Activated CD4-positive, alpha-beta T cell treated with anti-CD3 and anti-CD28 coated beads, Interleukin-2, amount 10 ng/mL, durations not matched to agents 7 days and 5 days (primary cell): ENCODE results near the gene CLCN4. TPM values are rescaled to one million over a fixed set of nuclear protein-coding genes. Genes with fewer than 3 reads are reported as not detected.

ENCODE experiments used
- CTCF ChIA-PET: fragments of 350-600 bp; sonication (Branson Sonifier 250); formaldehyde crosslinking; loops from one replicate; lab custom pipeline; 2021; ENCODE audit warnings: antibody characterized with exemption; lab: Charles Lee
- POLR2A ChIA-PET: fragments of 350-600 bp; sonication (Branson Sonifier 250); formaldehyde crosslinking; loops from one replicate; lab custom pipeline; 2021; ENCODE audit warnings: antibody characterized with exemption; lab: Charles Lee
- DNase-seq: peaks from one replicate; pipeline ENCODE4 v3.0.0-alpha.2; 2020
- H3K27ac Mint-ChIP-seq: one replicate; pipeline ENCODE4 v1.8.0; 2021; ENCODE audit warnings: mild to moderate bottlenecking, moderate library complexity, mixed read lengths
- H3K27me3 Mint-ChIP-seq: one replicate; pipeline ENCODE4 v1.8.0; 2021; ENCODE audit warnings: mixed read lengths
- H3K36me3 Mint-ChIP-seq: one replicate; pipeline ENCODE4 v1.8.0; 2021; ENCODE audit warnings: low read depth, mixed read lengths
- H3K4me1 Mint-ChIP-seq: one replicate; pipeline ENCODE4 v1.8.0; 2021; ENCODE audit warnings: mixed read lengths
- H3K4me3 Mint-ChIP-seq: one replicate; pipeline ENCODE4 v1.8.0; 2021; ENCODE audit warnings: mild to moderate bottlenecking, moderate library complexity, mixed read lengths
- H3K9me3 Mint-ChIP-seq: one replicate; pipeline ENCODE4 v1.8.0; 2021; ENCODE audit warnings: mixed read lengths
- total RNA-seq, 2 experiments: library from RNA; stranded (reverse); gene quantifications; one replicate each; pipeline ENCODE4 v1.2.3, GENCODE V29; 2021

CLCN4 gene
- total RNA-seq, 2 experiments from 2014 or later, result not detected

DNA sequence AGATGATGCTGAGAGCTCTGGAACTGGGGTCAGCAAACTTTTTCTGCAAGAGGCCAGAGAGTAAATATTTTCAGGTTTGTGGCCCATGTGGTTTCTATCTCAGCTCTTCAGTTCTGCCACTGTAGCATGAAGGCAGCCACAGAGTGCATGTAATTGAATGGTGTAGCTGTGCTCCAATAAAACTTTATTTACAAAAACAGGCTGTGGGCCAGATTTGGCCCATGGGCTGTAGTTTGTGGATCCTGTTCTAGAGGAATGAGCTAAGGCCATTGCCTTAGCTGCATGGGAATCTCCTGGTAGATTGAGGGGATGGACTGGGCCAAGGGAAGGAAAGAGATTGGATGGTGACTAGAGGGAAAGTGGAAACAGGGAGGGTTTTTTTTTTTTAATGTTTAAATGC, 36.8 kb downstream of the CLCN4 start:
- Mint-ChIP-seq H3K4me3 (no peak overlapping the region), H3K27me3 (peaks cover 3% of the 10 kb centered on the region), H3K36me3 (no peaks in the 10 kb centered on the region), H3K27ac (no peak overlapping the region), H3K4me1 (no peaks in the 10 kb centered on the region), H3K9me3 (no peaks in the 10 kb centered on the region)
- POLR2A ChIA-PET, result no interaction called here
- CTCF ChIA-PET, result no interaction called here
- DNase-seq, result no peak

- H3K9me3 Mint-ChIP-seq, result no peaks in the 10 kb centered on the region
- POLR2A ChIA-PET, result no interaction called here
- peaks cover 5% of the 10 kb centered on the region for H3K27me3 Mint-ChIP-seq
These were observed 38.6 kb downstream of the CLCN4 start for GRCh38 chrX:10195425-10195824.

DNA sequence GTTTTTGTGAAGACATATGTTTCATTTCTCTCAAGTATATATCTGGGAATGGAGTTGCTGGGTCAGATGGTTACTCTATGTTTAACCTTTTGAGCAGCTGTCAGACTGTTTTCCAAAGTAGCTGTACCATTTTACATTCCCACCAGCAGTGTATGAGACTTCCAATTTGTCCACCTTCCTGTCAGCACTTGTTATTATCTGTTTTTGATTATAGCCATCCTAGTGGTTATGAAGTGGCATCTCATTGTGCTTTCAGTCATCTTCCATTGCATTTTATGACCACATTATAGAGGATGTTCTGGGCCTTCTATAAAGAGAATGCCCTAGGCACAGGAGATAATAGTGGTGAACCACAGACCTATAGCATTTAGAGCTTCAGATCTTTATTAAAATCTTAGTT, 39.2 kb downstream of the CLCN4 start:
- Mint-ChIP-seq H3K36me3 (no peaks in the 10 kb centered on the region), H3K4me1 (peaks cover 3% of the 10 kb centered on the region), H3K27me3 (peaks cover 5% of the 10 kb centered on the region), H3K27ac (no peak overlapping the region), H3K9me3 (no peaks in the 10 kb centered on the region), H3K4me3 (no peak overlapping the region)
- ChIA-PET CTCF (no interaction called here), POLR2A (no interaction called here)
- DNase-seq, result no peak

More at GRCh38 chrX:10195425-10195824, 38.6 kb downstream of the CLCN4 start:
- H3K4me3 Mint-ChIP-seq, result no peak overlapping the region
- no peaks in the 10 kb centered on the region for H3K36me3 Mint-ChIP-seq
- peaks cover 3% of the 10 kb centered on the region for H3K4me1 Mint-ChIP-seq
- CTCF ChIA-PET, result no interaction called here
- DNase-seq, result no peak
- no peak overlapping the region for H3K27ac Mint-ChIP-seq

GRCh38 chrX:10197279-10198210, 40.8 kb downstream of the CLCN4 start:
- peaks cover 5% of the 10 kb centered on the region for H3K27me3 Mint-ChIP-seq
- H3K27ac Mint-ChIP-seq, result no peak overlapping the region
- peaks cover 3% of the 10 kb centered on the region for H3K4me1 Mint-ChIP-seq
- no peaks in the 10 kb centered on the region for H3K9me3 Mint-ChIP-seq
- H3K36me3 Mint-ChIP-seq, result no peaks in the 10 kb centered on the region
- CTCF ChIA-PET, result no interaction called here
- DNase-seq, result no peak
- POLR2A ChIA-PET, result no interaction called here
- H3K4me3 Mint-ChIP-seq, result no peak overlapping the region

- CTCF ChIA-PET, result no interaction called here
- H3K4me3 Mint-ChIP-seq, result no peak overlapping the region
- no peak overlapping the region for H3K27ac Mint-ChIP-seq
- POLR2A ChIA-PET, result no interaction called here
- no peaks in the 10 kb centered on the region for H3K36me3 Mint-ChIP-seq
- peaks cover 3% of the 10 kb centered on the region for H3K27me3 Mint-ChIP-seq
- H3K9me3 Mint-ChIP-seq, result no peaks in the 10 kb centered on the region
- H3K4me1 Mint-ChIP-seq, result peaks cover 3% of the 10 kb centered on the region
- DNase-seq, result no peak
These were observed 41.5 kb downstream of the CLCN4 start for GRCh38 chrX:10198254-10198653.

GRCh38 chrX:10199212-10199611, 42.4 kb downstream of the CLCN4 start:
- Mint-ChIP-seq H3K36me3 (no peaks in the 10 kb centered on the region), H3K9me3 (no peaks in the 10 kb centered on the region), H3K27me3 (peaks cover 2% of the 10 kb centered on the region), H3K4me3 (no peak overlapping the region), H3K27ac (no peak overlapping the region), H3K4me1 (peaks cover 3% of the 10 kb centered on the region)
- POLR2A ChIA-PET, result no interaction called here
- DNase-seq, result no peak
- CTCF ChIA-PET, result no interaction called here

DNA sequence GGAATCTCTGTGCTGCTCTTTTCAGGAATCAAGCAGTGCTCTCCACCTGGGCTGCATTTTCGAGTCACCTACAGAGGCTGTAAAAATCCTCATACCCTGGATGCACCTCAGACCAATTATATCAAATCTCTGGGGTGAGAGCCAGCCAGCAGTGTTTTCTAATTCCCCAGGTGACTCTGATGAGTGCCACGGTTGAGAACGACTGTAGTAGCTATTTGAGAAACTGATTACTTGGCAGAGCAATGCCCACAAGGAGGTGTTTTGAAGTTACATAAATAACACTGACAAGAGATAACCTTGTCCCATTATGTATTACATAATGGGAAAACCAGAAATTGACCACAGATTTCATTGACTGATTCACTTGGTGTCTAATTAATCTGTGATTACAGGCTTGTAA, 46.8 kb downstream of the CLCN4 start:
- H3K9me3 Mint-ChIP-seq, result no peaks in the 10 kb centered on the region
- no peak overlapping the region for H3K27ac Mint-ChIP-seq
- no peak overlapping the region for H3K4me3 Mint-ChIP-seq
- CTCF ChIA-PET, result no interaction called here
- no peak for DNase-seq
- POLR2A ChIA-PET, result no interaction called here
- peaks cover 3% of the 10 kb centered on the region for H3K4me1 Mint-ChIP-seq
- peaks cover 2% of the 10 kb centered on the region for H3K27me3 Mint-ChIP-seq
- no peaks in the 10 kb centered on the region for H3K36me3 Mint-ChIP-seq

DNA sequence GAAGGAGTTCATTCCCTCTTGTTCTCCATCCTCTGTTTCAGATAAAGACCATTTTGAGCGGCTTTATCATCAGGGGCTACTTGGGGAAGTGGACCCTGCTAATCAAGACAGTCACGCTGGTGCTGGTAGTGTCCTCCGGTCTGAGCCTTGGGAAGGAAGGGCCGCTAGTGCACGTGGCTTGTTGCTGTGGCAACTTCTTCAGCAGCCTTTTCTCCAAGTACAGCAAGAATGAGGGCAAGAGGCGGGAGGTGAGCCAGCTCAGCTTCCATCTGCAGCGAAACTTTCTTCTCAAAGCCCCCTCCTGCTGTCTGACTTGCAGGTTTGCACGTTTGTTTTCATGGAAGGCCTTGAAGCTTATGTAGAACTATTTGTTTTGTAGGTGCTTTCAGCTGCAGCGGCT, 49.5 kb downstream of the CLCN4 start:
- no peaks in the 10 kb centered on the region for H3K9me3 Mint-ChIP-seq

DNA sequence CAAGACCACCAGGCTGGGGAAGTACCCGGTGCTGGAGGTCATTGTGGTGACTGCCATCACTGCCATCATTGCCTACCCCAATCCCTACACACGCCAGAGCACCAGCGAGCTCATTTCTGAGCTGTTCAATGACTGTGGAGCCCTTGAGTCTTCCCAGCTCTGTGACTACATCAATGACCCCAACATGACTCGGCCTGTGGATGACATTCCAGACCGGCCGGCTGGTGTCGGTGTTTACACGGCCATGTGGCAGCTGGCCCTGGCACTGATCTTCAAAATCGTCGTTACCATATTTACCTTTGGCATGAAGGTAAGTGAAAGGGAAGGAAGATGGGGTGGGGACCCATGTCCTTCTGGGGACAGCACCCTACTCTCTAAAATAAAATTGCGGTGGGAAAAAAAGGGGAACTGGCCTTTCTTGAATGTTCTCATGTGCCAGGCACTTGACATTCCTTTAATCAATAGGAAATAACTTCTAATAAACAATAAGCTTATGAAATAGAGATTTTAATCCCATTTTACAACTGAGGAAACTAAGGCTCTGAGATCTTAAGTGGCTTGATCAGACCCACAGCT, 51.6 kb downstream of the CLCN4 start:
- Mint-ChIP-seq H3K27ac (no peak overlapping the region), H3K4me3 (no peak overlapping the region), H3K27me3 (no peaks in the 10 kb centered on the region), H3K36me3 (no peaks in the 10 kb centered on the region), H3K9me3 (no peaks in the 10 kb centered on the region), H3K4me1 (no peaks in the 10 kb centered on the region)
- no peak for DNase-seq
- ChIA-PET POLR2A (no interaction called here), CTCF (no interaction called here)

More for the DNA sequence above, 49.5 kb downstream of the CLCN4 start:
- Mint-ChIP-seq H3K27me3 (no peaks in the 10 kb centered on the region), H3K4me3 (no peak overlapping the region), H3K27ac (no peak overlapping the region), H3K36me3 (no peaks in the 10 kb centered on the region), H3K4me1 (no peaks in the 10 kb centered on the region)
- ChIA-PET POLR2A (no interaction called here), CTCF (no interaction called here)
- DNase-seq, result no peak

GRCh38 chrX:10208953-10209352, 52.2 kb downstream of the CLCN4 start:
- ChIA-PET CTCF (interaction anchor here (1.0 kb wide), 1 partner anchor 270 kb away, joined by 3 read pairs; no protein-coding TSS in a partner anchor), POLR2A (no interaction called here)
- no peaks in the 10 kb centered on the region for H3K36me3 Mint-ChIP-seq
- no peaks in the 10 kb centered on the region for H3K9me3 Mint-ChIP-seq
- no peak for DNase-seq
- H3K4me3 Mint-ChIP-seq, result no peak overlapping the region
- H3K4me1 Mint-ChIP-seq, result no peaks in the 10 kb centered on the region
- no peak overlapping the region for H3K27ac Mint-ChIP-seq
- H3K27me3 Mint-ChIP-seq, result no peaks in the 10 kb centered on the region

GRCh38 chrX:10212395-10212794, 55.6 kb downstream of the CLCN4 start:
- Mint-ChIP-seq H3K9me3 (no peaks in the 10 kb centered on the region), H3K4me3 (no peak overlapping the region), H3K36me3 (no peaks in the 10 kb centered on the region), H3K27ac (no peak overlapping the region), H3K4me1 (no peaks in the 10 kb centered on the region), H3K27me3 (no peaks in the 10 kb centered on the region)
- no peak for DNase-seq
- ChIA-PET POLR2A (no interaction called here), CTCF (interaction anchor here (0.6 kb wide), 2 partner anchors 23 to 1713 kb away, joined by 3 read pairs; no protein-coding TSS in a partner anchor)

DNA sequence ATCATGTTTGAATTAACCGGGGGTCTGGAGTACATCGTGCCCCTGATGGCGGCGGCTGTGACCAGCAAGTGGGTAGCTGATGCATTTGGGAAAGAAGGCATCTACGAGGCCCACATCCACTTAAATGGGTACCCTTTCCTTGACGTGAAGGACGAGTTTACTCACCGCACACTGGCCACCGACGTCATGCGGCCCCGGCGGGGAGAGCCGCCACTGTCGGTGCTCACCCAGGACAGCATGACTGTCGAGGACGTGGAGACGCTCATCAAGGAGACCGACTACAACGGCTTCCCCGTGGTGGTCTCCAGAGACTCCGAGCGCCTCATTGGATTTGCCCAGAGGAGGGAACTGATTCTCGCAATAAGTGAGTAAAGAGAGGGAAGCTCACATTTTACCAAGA, 56.9 kb downstream of the CLCN4 start:
- Mint-ChIP-seq H3K27me3 (no peaks in the 10 kb centered on the region), H3K27ac (no peak overlapping the region), H3K36me3 (no peaks in the 10 kb centered on the region), H3K4me3 (no peak overlapping the region), H3K9me3 (no peaks in the 10 kb centered on the region), H3K4me1 (no peaks in the 10 kb centered on the region)
- no peak for DNase-seq
- POLR2A ChIA-PET, result no interaction called here
- CTCF ChIA-PET, result no interaction called here

- Mint-ChIP-seq H3K36me3 (no peaks in the 10 kb centered on the region), H3K27me3 (no peaks in the 10 kb centered on the region), H3K4me3 (no peak overlapping the region), H3K9me3 (no peaks in the 10 kb centered on the region), H3K4me1 (no peaks in the 10 kb centered on the region), H3K27ac (no peak overlapping the region)
- CTCF ChIA-PET, result interaction anchor here (1.1 kb wide), 1 partner anchor 26 kb away, joined by 4 read pairs; no protein-coding TSS in a partner anchor
- DNase-seq, result no peak
- POLR2A ChIA-PET, result no interaction called here
These were observed 59.4 kb downstream of the CLCN4 start for GRCh38 chrX:10216208-10216607.
